K562 (cell line): ENCODE results near the gene NACC1.

Experiments used
- CBFB ChIP-seq: sonication (generic); formaldehyde crosslinking; IDR thresholded peaks from 2 replicates; pipeline ENCODE4 v1.4.0; 2020; ENCODE audit warnings: mild to moderate bottlenecking, missing genetic modification reagents
- CREB1 ChIP-seq, 2 experiments: sonication (generic) in 1 of 2; formaldehyde crosslinking in 1 of 2; IDR thresholded peaks; 2 replicates each; pipeline versions ENCODE4 v1.6.1 to v1.8.0; 2012 to 2022; ENCODE audit warnings: inconsistent platforms in 1 of 2, mild to moderate bottlenecking in 1 of 2, missing genetic modification reagents in 1 of 2, moderate library complexity in 1 of 2
- HDAC6 ChIP-seq: IDR thresholded peaks from 2 replicates; pipeline ENCODE4 v1.6.1; 2012; ENCODE audit warnings: low read depth, mild to moderate bottlenecking, control low read depth, inconsistent platforms, low read length, moderate library complexity
- ILK ChIP-seq: fragments of 450-650 bp; IDR thresholded peaks from 2 replicates; pipeline ENCODE4 v1.6.1; 2016; ENCODE audit warnings: missing genetic modification characterization, low read depth, mild to moderate bottlenecking, missing compliant biosample characterization, moderate library complexity, borderline replicate concordance
- KDM5B ChIP-seq: fragments of 200-600 bp; sonication (generic); IDR thresholded peaks from 2 replicates; pipeline ENCODE4 v1.6.1; 2012; ENCODE audit warnings: low read depth, mild to moderate bottlenecking, moderate library complexity, low read length, control low read depth, inconsistent platforms; ENCODE audit not compliant: insufficient replicate concordance
- MAZ ChIP-seq, 2 experiments: fragments of 450-650 bp in 1 of 2; sonication (generic) in 1 of 2; formaldehyde crosslinking; IDR thresholded peaks in 1 of 2; conservative IDR thresholded peaks in 1 of 2; 2 replicates each; pipeline versions ENCODE4 v1.4.0 to v1.5.0; 2020; ENCODE audit warnings: mild to moderate bottlenecking in 1 of 2, missing genetic modification reagents in 1 of 2
- PBX2 ChIP-seq, 2 experiments: IDR thresholded peaks in 1 of 2; conservative IDR thresholded peaks in 1 of 2; 2 replicates each; pipeline ENCODE4 v1.6.1; 2016; ENCODE audit warnings: low read depth in 2 of 2, mild to moderate bottlenecking in 1 of 2, missing compliant biosample characterization in 1 of 2, missing genetic modification characterization in 1 of 2, moderate library complexity in 1 of 2
- SETDB1 ChIP-seq: IDR thresholded peaks from one replicate; pipeline ENCODE4 v1.6.1; 2012; ENCODE audit warnings: low read length, control low read depth, inconsistent platforms
- ZNF764 ChIP-seq: fragments of 250-450 bp; sonication (Bioruptor Pico); IDR thresholded peaks from 2 replicates; pipeline ENCODE4 v1.4.0; 2020; ENCODE audit warnings: low read depth, mild to moderate bottlenecking, moderate library complexity
- ZNF780A ChIP-seq: fragments of 250-450 bp; sonication (Bioruptor Pico); IDR thresholded peaks from 2 replicates; pipeline ENCODE4 v1.5.0; 2021; ENCODE audit warnings: mild to moderate bottlenecking
- TF ChIP-seq, protein P1 (sequence below), 3 experiments: IDR thresholded peaks in 2 of 3; conservative IDR thresholded peaks in 1 of 3; 2 replicates each; pipeline ENCODE4 v1.5.1; 2011 to 2012; ENCODE audit warnings: low read length in 3 of 3, mild to moderate bottlenecking in 3 of 3, control low read depth in 2 of 3, improper control_type of control experiment in 1 of 3, inconsistent platforms in 1 of 3, low read depth in 1 of 3, mixed read lengths in 1 of 3, moderate library complexity in 1 of 3; ENCODE audit not compliant: insufficient read depth in 2 of 3
- TF ChIP-seq, protein P2 (sequence below): IDR thresholded peaks from 3 replicates; pipeline ENCODE4 v1.6.1; 2011; ENCODE audit warnings: borderline replicate concordance, mild to moderate bottlenecking; ENCODE audit not compliant: insufficient read length, insufficient read depth

GRCh38 chr19:13127051-13127450 lies 9.0 kb downstream of the NACC1 start:
- TF ChIP-seq HDAC6 (no peak), ZNF764 (no peak), CBFB (CRISPR knock-in tag) (no peak), SETDB1 (no peak), CREB1 (IDR thresholded peaks at IDR 0.05) (no peak), CREB1 (CRISPR knock-in tag; IDR thresholded peaks at IDR 0.05) (no peak), KDM5B (no peak), ILK (no peak), PBX2 (CRISPR knock-in tag; IDR thresholded peaks at IDR 0.05; ENCODE audit: low read depth) (no peak), PBX2 (tag; conservative IDR thresholded peaks at IDR 0.05; ENCODE audit: low read depth) (no peak), ZNF780A (CRISPR knock-in tag) (no peak), MAZ (CRISPR knock-in tag; conservative IDR thresholded peaks at IDR 0.05 in 1 of 2, IDR thresholded peaks at IDR 0.05 in 1 of 2) (no peak)
- TF ChIP-seq, protein P1, sequence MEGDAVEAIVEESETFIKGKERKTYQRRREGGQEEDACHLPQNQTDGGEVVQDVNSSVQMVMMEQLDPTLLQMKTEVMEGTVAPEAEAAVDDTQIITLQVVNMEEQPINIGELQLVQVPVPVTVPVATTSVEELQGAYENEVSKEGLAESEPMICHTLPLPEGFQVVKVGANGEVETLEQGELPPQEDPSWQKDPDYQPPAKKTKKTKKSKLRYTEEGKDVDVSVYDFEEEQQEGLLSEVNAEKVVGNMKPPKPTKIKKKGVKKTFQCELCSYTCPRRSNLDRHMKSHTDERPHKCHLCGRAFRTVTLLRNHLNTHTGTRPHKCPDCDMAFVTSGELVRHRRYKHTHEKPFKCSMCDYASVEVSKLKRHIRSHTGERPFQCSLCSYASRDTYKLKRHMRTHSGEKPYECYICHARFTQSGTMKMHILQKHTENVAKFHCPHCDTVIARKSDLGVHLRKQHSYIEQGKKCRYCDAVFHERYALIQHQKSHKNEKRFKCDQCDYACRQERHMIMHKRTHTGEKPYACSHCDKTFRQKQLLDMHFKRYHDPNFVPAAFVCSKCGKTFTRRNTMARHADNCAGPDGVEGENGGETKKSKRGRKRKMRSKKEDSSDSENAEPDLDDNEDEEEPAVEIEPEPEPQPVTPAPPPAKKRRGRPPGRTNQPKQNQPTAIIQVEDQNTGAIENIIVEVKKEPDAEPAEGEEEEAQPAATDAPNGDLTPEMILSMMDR (IDR thresholded peaks at IDR 0.05 in 2 of 3, conservative IDR thresholded peaks at IDR 0.05 in 1 of 3; ENCODE audit: insufficient read depth in 2 of 3, low read depth in 1 of 3, low read length in 3 of 3), result no peak
- TF ChIP-seq, protein P2, sequence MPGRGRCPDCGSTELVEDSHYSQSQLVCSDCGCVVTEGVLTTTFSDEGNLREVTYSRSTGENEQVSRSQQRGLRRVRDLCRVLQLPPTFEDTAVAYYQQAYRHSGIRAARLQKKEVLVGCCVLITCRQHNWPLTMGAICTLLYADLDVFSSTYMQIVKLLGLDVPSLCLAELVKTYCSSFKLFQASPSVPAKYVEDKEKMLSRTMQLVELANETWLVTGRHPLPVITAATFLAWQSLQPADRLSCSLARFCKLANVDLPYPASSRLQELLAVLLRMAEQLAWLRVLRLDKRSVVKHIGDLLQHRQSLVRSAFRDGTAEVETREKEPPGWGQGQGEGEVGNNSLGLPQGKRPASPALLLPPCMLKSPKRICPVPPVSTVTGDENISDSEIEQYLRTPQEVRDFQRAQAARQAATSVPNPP, result no peak
